Heart left ventricle (tissue), 13 donors: ENCODE data around the gene ARHGAP26.

ENCODE experiments used
- CTCF ChIP-seq, 12 donors: fragments of 200-600 bp; sonication (generic) in 4 of 12; IDR thresholded peaks; one replicate each; pipeline versions ENCODE4 v1.5.0 to v1.8.0; 2018 to 2022; ENCODE audit warnings: antibody characterized with exemption in 12 of 12, mild to moderate bottlenecking in 5 of 12
- POLR2A ChIP-seq, 2 donors: fragments of 450-650 bp; IDR thresholded peaks; one replicate each; pipeline ENCODE4 v1.6.1; 2017; ENCODE audit warnings: antibody characterized with exemption in 2 of 2, mild to moderate bottlenecking in 2 of 2, moderate library complexity in 2 of 2
- donor health status: ischemic (EF 13 %, LVEDD 7.1; RV severe dilation, severe dysfunction).
- donor health status: DM: no; HTN: yes; CAD: no.
- donor health status: DM: no; HTN: no; CAD: no.
- donor health status: ischemic (EF 25% LVEDD 6.9; RV normal size, moderate dysfunction).
- donor health status: ischemic (EF 25% LVEDD 5.7; RV mildly dilated, moderate dysfunction).
- donor health status: ischemic (EF 35%, LVEDD 5.7; RV mildly dilated, moderate dysfunction).
- donor health status: nonischemic (EF 11% LVEDD 7.7; RV severe dilation, severe dysfunction).
- donor health status: DM: yes; HTN: yes; CAD: no.
- donor health status: PGD.
- donor health status: ischemic (EF 29% LVEDD 5.4; RV normal size, mild dysfunction).
- donor health status: nonischemic (EF 23%, LVEDD 6.1; RV moderate dilation, normal function).

- TF ChIP-seq CTCF (IDR thresholded peaks at IDR 0.05) (no peak), POLR2A (IDR thresholded peaks at IDR 0.05) (no peak)
Observed at GRCh38 chr5:143102411-143102810, 332.2 kb downstream of the ARHGAP26 start.
